Heart left ventricle (tissue), 13 donors: ENCODE data around the gene YIPF2.

Experiments used
- POLR2A ChIP-seq, 2 donors: fragments of 450-650 bp; IDR thresholded peaks; one replicate each; pipeline ENCODE4 v1.6.1; 2017; ENCODE audit warnings: antibody characterized with exemption in 2 of 2, mild to moderate bottlenecking in 2 of 2, moderate library complexity in 2 of 2
- TF ChIP-seq, protein P1 (sequence below), 12 donors: fragments of 200-600 bp; sonication (generic) in 4 of 12; IDR thresholded peaks; one replicate each; pipeline versions ENCODE4 v1.5.0 to v1.8.0; 2018 to 2022; ENCODE audit warnings: antibody characterized with exemption in 12 of 12, mild to moderate bottlenecking in 5 of 12
- donor health status: ischemic (EF 13 %, LVEDD 7.1; RV severe dilation, severe dysfunction).
- donor health status: DM: no; HTN: yes; CAD: no.
- donor health status: DM: no; HTN: no; CAD: no.
- donor health status: ischemic (EF 25% LVEDD 6.9; RV normal size, moderate dysfunction).
- donor health status: ischemic (EF 25% LVEDD 5.7; RV mildly dilated, moderate dysfunction).
- donor health status: ischemic (EF 35%, LVEDD 5.7; RV mildly dilated, moderate dysfunction).
- donor health status: nonischemic (EF 11% LVEDD 7.7; RV severe dilation, severe dysfunction).
- donor health status: DM: yes; HTN: yes; CAD: no.
- donor health status: PGD.
- donor health status: ischemic (EF 29% LVEDD 5.4; RV normal size, mild dysfunction).
- donor health status: nonischemic (EF 23%, LVEDD 6.1; RV moderate dilation, normal function).

- TF ChIP-seq, protein P1, sequence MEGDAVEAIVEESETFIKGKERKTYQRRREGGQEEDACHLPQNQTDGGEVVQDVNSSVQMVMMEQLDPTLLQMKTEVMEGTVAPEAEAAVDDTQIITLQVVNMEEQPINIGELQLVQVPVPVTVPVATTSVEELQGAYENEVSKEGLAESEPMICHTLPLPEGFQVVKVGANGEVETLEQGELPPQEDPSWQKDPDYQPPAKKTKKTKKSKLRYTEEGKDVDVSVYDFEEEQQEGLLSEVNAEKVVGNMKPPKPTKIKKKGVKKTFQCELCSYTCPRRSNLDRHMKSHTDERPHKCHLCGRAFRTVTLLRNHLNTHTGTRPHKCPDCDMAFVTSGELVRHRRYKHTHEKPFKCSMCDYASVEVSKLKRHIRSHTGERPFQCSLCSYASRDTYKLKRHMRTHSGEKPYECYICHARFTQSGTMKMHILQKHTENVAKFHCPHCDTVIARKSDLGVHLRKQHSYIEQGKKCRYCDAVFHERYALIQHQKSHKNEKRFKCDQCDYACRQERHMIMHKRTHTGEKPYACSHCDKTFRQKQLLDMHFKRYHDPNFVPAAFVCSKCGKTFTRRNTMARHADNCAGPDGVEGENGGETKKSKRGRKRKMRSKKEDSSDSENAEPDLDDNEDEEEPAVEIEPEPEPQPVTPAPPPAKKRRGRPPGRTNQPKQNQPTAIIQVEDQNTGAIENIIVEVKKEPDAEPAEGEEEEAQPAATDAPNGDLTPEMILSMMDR (IDR thresholded peaks at IDR 0.05) = no peak
- no peak for TF ChIP-seq POLR2A (IDR thresholded peaks at IDR 0.05)
Observed at GRCh38 chr19:10908380-10908960, 20.0 kb downstream of the YIPF2 start.
